Measurements from ENCODE around the gene UBE2R2. TPM values are rescaled to one million over a fixed set of nuclear protein-coding genes. Genes with fewer than 3 reads are reported as not detected.

UBE2R2 gene
- total RNA-seq, 1 experiment from 2014 or later, result 52.1 TPM

DNA sequence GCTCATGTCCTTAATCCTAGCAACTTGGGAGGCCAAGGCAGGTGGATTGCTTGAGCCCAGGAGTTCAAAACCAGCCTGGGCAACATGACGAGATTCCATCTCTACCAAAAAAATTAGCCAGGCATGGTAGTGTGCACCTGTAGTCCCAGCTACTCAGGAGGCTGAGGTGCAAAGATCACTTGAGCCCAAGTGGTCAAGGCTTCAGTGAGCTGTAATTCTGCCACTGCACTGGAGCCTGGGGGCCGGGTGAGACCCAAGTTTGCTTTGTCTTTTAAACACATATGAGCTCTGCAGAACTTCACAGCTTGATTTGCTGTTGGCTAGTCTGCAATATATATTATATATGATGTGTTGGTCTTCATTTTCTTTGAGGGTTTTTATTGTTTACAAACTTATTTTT, 89.8 kb downstream of the UBE2R2 start:
- H2BK20ac ChIP-seq (ENCODE audit: low read depth, low read length, poor library complexity, severe bottlenecking), result no peak overlapping the region
- Mint-ChIP-seq H3K4me1 (peaks cover 39 to 46% of the 10 kb centered on the region in 2 experiments), H3K27ac (no peak overlapping the region; a peak in 1 of 7 replicates), H3K9me3 (peaks cover 0 to 3% of the 10 kb centered on the region in 2 experiments; a peak in 1 of 5 replicates), H3K27me3 (ENCODE audit: low read depth) (no peaks in the 10 kb centered on the region), H3K4me3 (no peak overlapping the region), H3K36me3 (ENCODE audit: insufficient read depth in 1 of 3, low read depth in 3 of 3) (peaks cover 8 to 18% (median 17%) of the 10 kb centered on the region in 3 experiments)
- no peak overlapping the region for H3K56ac ChIP-seq (ENCODE audit: insufficient read length, low read depth, low read length)
- H3K4me2 ChIP-seq (ENCODE audit: insufficient read depth, insufficient read length, low read length), result no peak overlapping the region
- no peaks in the 10 kb centered on the region for H3K27me3 ChIP-seq (ENCODE audit: insufficient read depth, low read length)
- no CpG with 5 or more reads among the region's 2 CpGs for WGBS (ENCODE audit: extremely low coverage, insufficient read length, low lambda C conversion rate)
- TF ChIP-seq, protein P1, sequence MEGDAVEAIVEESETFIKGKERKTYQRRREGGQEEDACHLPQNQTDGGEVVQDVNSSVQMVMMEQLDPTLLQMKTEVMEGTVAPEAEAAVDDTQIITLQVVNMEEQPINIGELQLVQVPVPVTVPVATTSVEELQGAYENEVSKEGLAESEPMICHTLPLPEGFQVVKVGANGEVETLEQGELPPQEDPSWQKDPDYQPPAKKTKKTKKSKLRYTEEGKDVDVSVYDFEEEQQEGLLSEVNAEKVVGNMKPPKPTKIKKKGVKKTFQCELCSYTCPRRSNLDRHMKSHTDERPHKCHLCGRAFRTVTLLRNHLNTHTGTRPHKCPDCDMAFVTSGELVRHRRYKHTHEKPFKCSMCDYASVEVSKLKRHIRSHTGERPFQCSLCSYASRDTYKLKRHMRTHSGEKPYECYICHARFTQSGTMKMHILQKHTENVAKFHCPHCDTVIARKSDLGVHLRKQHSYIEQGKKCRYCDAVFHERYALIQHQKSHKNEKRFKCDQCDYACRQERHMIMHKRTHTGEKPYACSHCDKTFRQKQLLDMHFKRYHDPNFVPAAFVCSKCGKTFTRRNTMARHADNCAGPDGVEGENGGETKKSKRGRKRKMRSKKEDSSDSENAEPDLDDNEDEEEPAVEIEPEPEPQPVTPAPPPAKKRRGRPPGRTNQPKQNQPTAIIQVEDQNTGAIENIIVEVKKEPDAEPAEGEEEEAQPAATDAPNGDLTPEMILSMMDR (conservative IDR thresholded peaks at IDR 0.05), result no peak
- H2BK5ac ChIP-seq (ENCODE audit: insufficient read length, low read length), result no peak overlapping the region
- H3K79me2 ChIP-seq (ENCODE audit: insufficient read depth, low read length), result 0 out of 2 replicates have a peak, but pooled peaks cover 2% of the 10 kb centered on the region
- no peak overlapping the region for H4K5ac ChIP-seq (ENCODE audit: insufficient read length, low read depth, low read length)
- H2BK12ac ChIP-seq (ENCODE audit: insufficient read length, low read depth, low read length), result no peak overlapping the region
- no peaks in the 10 kb centered on the region for H3K23me2 ChIP-seq (ENCODE audit: insufficient read length, low read depth, low read length, poor library complexity, severe bottlenecking)
- peaks cover 8% of the 10 kb centered on the region for H3K79me1 ChIP-seq (ENCODE audit: insufficient read depth, low read depth, low read length, poor library complexity, severe bottlenecking)
- no peak overlapping the region for H2AK5ac ChIP-seq (ENCODE audit: insufficient read length, low read length)
- H4K20me1 ChIP-seq (ENCODE audit: control insufficient read depth, insufficient read depth, insufficient read length), result peaks cover 3% of the 10 kb centered on the region
- no peak overlapping the region for H4K8ac ChIP-seq (replicated peaks; ENCODE audit: insufficient read length, low read depth, low read length)
- H3K18ac ChIP-seq (ENCODE audit: insufficient read length, low read depth, low read length), result no peak overlapping the region
- no peak overlapping the region for H4K91ac ChIP-seq (ENCODE audit: insufficient read length, low read depth, low read length)
- no peak overlapping the region for H3K9ac ChIP-seq (ENCODE audit: extremely low read depth, insufficient read length, low read length)
- H3K4me1 ChIP-seq (ENCODE audit: insufficient read depth, low read length), result no peaks in the 10 kb centered on the region
- no peak overlapping the region for H3K27ac ChIP-seq (ENCODE audit: insufficient read length, low read depth, low read length)
- H3K9me3 ChIP-seq (ENCODE audit: control insufficient read depth, low read depth, low read length), result no peaks in the 10 kb centered on the region
- H3K14ac ChIP-seq (ENCODE audit: insufficient read depth, low read length), result no peak overlapping the region
- no peak overlapping the region for H2AFZ ChIP-seq (ENCODE audit: low read length)
- H3T11ph ChIP-seq (ENCODE audit: low read length), result no peak overlapping the region
- no peak overlapping the region for H3K23ac ChIP-seq (ENCODE audit: insufficient read length, low read depth, low read length)
- no peak overlapping the region for H2BK15ac ChIP-seq (ENCODE audit: low read depth, low read length)
- no peak overlapping the region for H2BK120ac ChIP-seq (ENCODE audit: low read depth, low read length, poor library complexity, severe bottlenecking)
- no peak for DNase-seq
- H3K4ac ChIP-seq (ENCODE audit: low read depth, low read length), result no peak overlapping the region
